Heart left ventricle (tissue), 13 donors: ENCODE results near the gene VKORC1L1.
"Not testable (repeated sequence)": the region's sequence is repeated elsewhere in the genome, so short reads cannot be mapped to it uniquely, and the experiment has no call there.

Experiments
- CTCF ChIP-seq, 12 donors: fragments of 200-600 bp; sonication (generic) in 4 of 12; IDR thresholded peaks; one replicate each; pipeline versions ENCODE4 v1.5.0 to v1.8.0; 2018 to 2022; ENCODE audit warnings: antibody characterized with exemption in 12 of 12, mild to moderate bottlenecking in 5 of 12
- POLR2A ChIP-seq, 2 donors: fragments of 450-650 bp; IDR thresholded peaks; one replicate each; pipeline ENCODE4 v1.6.1; 2017; ENCODE audit warnings: antibody characterized with exemption in 2 of 2, mild to moderate bottlenecking in 2 of 2, moderate library complexity in 2 of 2
- donor health status: ischemic (EF 13 %, LVEDD 7.1; RV severe dilation, severe dysfunction).
- donor health status: DM: no; HTN: yes; CAD: no.
- donor health status: DM: no; HTN: no; CAD: no.
- donor health status: ischemic (EF 25% LVEDD 6.9; RV normal size, moderate dysfunction).
- donor health status: ischemic (EF 25% LVEDD 5.7; RV mildly dilated, moderate dysfunction).
- donor health status: ischemic (EF 35%, LVEDD 5.7; RV mildly dilated, moderate dysfunction).
- donor health status: nonischemic (EF 11% LVEDD 7.7; RV severe dilation, severe dysfunction).
- donor health status: DM: yes; HTN: yes; CAD: no.
- donor health status: PGD.
- donor health status: ischemic (EF 29% LVEDD 5.4; RV normal size, mild dysfunction).
- donor health status: nonischemic (EF 23%, LVEDD 6.1; RV moderate dilation, normal function).

- TF ChIP-seq CTCF, POLR2A (IDR thresholded peaks at IDR 0.05): not testable (repeated sequence)
Measured at GRCh38 chr7:65879292-65880153, 6.6 kb downstream of the VKORC1L1 start.
